Mucosa of rectum (tissue), 2 donors: ENCODE data around the gene RCSD1.

Experiments
- H3K27ac ChIP-seq, 2 donors: one replicate each; pipeline ENCODE4 v1.7.0; 2013; ENCODE audit warnings: inconsistent platforms in 2 of 2, low read depth in 2 of 2, low read length in 2 of 2
- H3K27me3 ChIP-seq, 2 donors: one replicate each; pipeline ENCODE4 v1.7.0; 2013; ENCODE audit warnings: low read length in 2 of 2; ENCODE audit not compliant: control insufficient read depth in 2 of 2, insufficient read depth in 2 of 2
- H3K36me3 ChIP-seq, 2 donors: one replicate each; pipeline ENCODE4 v1.7.0; 2013; ENCODE audit warnings: low read length in 2 of 2; ENCODE audit not compliant: control insufficient read depth in 2 of 2, insufficient read depth in 2 of 2
- H3K4me1 ChIP-seq, 2 donors: one replicate each; pipeline ENCODE4 v1.7.0; 2013; ENCODE audit warnings: low read length in 2 of 2, mild to moderate bottlenecking in 1 of 2; ENCODE audit not compliant: control insufficient read depth in 2 of 2, insufficient read depth in 2 of 2
- H3K4me3 ChIP-seq, 2 donors: one replicate each; pipeline ENCODE4 v1.7.0; 2013; ENCODE audit warnings: low read length in 2 of 2
- H3K9ac ChIP-seq, 2 donors: one replicate each; pipeline ENCODE4 v1.7.0; 2013; ENCODE audit warnings: low read length in 2 of 2, low read depth in 1 of 2, mild to moderate bottlenecking in 1 of 2
- H3K9me3 ChIP-seq, 2 donors: one replicate each; pipeline ENCODE4 v1.7.0; 2013; ENCODE audit warnings: low read length in 2 of 2; ENCODE audit not compliant: control insufficient read depth in 2 of 2
- donor health status: healthy.
- donor health status: Normal muscosa, but diverticular disease.

RCSD1 gene, protein sequence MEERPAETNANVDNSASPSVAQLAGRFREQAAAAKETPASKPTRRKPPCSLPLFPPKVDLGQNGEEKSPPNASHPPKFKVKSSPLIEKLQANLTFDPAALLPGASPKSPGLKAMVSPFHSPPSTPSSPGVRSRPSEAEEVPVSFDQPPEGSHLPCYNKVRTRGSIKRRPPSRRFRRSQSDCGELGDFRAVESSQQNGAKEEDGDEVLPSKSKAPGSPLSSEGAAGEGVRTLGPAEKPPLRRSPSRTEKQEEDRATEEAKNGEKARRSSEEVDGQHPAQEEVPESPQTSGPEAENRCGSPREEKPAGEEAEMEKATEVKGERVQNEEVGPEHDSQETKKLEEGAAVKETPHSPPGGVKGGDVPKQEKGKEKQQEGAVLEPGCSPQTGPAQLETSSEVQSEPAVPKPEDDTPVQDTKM

DNA sequence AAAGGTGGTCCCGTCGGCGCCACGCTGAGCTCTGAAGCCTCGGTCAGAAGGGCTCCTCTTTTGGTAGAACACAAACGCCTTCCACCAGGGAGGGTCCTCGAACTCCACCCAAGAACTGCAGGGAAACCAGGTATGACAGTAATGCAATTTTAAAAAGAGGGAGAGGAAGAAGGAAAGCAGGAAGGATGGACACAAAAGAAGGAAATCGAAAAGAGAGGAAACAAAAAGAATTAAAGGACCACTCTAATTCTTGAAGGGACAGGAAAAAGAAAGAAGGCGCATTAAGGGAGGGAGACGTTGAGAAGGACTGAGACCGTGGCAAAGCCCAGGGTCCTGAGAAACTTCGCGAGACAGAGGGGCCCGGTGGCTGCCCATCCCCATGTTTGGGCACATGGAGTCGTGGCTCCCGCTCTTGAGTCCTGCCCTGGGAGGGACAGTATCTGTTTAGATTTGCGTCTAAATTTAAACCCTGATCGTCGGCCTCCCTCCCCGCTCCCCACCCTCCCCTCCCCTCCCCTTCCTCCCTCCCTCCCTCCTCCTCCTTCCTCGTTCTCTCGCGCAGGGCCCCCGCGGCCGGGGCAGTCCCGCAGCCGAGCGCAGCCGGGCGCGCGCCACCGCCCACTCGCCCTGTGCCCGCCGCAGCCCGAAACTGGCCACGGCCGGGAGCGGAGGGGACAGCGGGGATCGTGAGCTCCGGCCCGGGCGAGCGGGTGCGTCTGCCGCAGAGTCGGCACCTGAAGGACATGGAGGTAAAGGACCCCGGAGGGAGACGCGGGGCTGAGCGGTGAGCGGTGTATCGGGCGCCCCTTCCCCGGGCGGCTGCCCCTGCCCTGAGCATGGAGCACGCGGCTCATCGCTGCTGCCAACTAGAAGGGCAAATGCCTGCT lies at the start of gene RCSD1:
Gene RCSD1, plus strand, starts transcription at position 552 of the 887 bp plus-strand sequence. Its CDS starts 192 bp downstream, at position 744.
- no peaks in the 10 kb centered on the region for H3K9me3 ChIP-seq
- H3K9ac ChIP-seq = peak within 1 kb of the TSS; percentile 81
- peaks cover 0 to 4% of the 10 kb centered on the region in 2 donors for H3K27me3 ChIP-seq
- H3K4me1 ChIP-seq = peaks cover 5 to 19% of the 10 kb centered on the region in 2 donors
- peak within 1 kb of the TSS; percentile 91 to 92 for H3K27ac ChIP-seq
- peak within 1 kb of the TSS; percentile 71 to 80 for H3K4me3 ChIP-seq
- no peaks in the 10 kb centered on the region for H3K36me3 ChIP-seq

DNA sequence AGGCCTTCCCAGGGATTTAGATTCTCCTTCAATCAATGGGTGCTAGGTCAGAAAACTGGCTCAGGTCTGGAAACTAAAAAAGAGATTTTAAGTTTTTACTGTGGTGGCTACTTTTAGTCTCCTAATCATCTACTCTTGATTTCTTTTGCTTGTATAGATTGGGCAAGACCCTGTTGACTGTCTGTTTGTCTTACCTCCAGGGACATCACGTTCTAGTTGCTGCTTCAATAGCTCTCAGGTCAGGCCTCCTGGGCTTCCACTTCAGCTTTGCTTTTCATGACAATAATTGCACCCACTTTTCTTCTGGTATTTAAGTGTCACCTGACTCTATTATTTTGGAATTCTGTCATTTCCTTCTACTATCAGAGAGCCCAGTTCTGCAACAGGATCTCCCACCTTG lies 48.0 kb upstream of the RCSD1 start:
- Histone ChIP-seq H3K27ac (no peak overlapping the region), H3K9me3 (no peaks in the 10 kb centered on the region), H3K27me3 (no peaks in the 10 kb centered on the region), H3K4me3 (no peak overlapping the region), H3K36me3 (no peaks in the 10 kb centered on the region), H3K4me1 (no peaks in the 10 kb centered on the region), H3K9ac (no peak overlapping the region)

DNA sequence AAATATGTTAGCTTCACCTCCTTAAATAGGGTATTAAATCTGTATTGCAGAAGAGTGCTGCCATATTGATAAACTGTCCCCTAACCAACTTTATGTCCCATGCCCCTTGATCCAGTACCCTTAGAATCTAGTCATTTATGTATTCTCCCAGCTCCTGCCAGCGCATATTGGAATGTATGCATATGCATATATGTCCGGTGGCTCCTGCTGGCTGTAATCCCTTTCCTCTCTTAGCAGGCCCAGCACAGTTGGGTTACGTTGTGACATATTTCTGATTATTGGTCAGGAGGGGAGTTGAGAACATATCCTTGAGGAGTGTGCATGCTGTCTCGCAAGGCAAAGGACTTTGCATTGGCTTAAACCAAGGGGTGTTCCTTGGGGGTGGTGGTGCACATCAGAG lies 47.3 kb upstream of the RCSD1 start:
- no peaks in the 10 kb centered on the region for H3K36me3 ChIP-seq
- no peaks in the 10 kb centered on the region for H3K4me1 ChIP-seq
- no peak overlapping the region for H3K9ac ChIP-seq
- H3K27me3 ChIP-seq = no peaks in the 10 kb centered on the region
- no peaks in the 10 kb centered on the region for H3K9me3 ChIP-seq
- no peak overlapping the region for H3K4me3 ChIP-seq
- no peak overlapping the region for H3K27ac ChIP-seq

DNA sequence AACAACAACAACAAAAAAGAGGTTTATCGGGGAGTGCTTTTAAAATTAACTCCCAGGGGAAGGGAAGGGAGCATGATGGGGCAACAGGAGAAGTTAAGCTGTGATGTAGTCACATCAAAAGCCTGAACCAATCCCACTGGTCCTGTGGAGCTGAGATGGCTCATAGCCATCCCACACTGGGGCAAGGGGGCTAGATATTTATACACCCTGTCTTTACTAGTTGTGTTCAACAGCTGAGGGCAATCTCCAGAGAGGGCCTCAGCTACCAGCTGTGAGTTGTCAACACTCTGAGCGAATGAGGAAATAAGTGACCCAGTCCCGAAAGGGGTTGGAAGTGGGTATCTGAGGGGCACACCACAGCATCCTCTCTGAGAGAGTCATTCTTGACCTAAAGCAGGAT lies 45.5 kb upstream of the RCSD1 start:
- H3K36me3 ChIP-seq = no peaks in the 10 kb centered on the region
- H3K4me3 ChIP-seq = no peak overlapping the region
- H3K9me3 ChIP-seq = no peaks in the 10 kb centered on the region
- H3K9ac ChIP-seq = no peak overlapping the region
- no peaks in the 10 kb centered on the region for H3K27me3 ChIP-seq
- H3K27ac ChIP-seq = no peak overlapping the region
- no peaks in the 10 kb centered on the region for H3K4me1 ChIP-seq

DNA sequence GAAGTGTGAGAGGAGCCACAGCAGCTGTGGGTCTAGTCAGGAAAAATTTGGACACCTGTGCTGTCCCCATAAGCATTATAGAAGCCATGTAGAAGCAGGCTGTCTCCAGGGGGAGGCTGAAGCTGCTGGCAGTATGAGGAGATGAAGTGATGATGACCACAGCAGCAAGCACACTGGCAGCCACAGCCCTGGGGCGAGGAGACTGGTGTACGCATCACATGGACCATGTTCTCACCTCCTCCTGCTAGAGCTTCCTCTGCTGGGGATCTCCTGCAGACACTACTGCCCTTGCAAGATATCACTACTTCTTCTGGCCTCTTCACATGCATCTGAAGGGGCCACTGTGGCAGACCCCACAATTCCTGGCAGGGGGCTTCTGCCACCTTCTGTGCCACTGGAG lies 42.7 kb upstream of the RCSD1 start:
- no peaks in the 10 kb centered on the region for H3K4me1 ChIP-seq
- H3K27ac ChIP-seq = no peak overlapping the region
- H3K27me3 ChIP-seq = no peaks in the 10 kb centered on the region
- no peaks in the 10 kb centered on the region for H3K9me3 ChIP-seq
- no peak overlapping the region for H3K9ac ChIP-seq
- no peak overlapping the region for H3K4me3 ChIP-seq
- H3K36me3 ChIP-seq = no peaks in the 10 kb centered on the region

DNA sequence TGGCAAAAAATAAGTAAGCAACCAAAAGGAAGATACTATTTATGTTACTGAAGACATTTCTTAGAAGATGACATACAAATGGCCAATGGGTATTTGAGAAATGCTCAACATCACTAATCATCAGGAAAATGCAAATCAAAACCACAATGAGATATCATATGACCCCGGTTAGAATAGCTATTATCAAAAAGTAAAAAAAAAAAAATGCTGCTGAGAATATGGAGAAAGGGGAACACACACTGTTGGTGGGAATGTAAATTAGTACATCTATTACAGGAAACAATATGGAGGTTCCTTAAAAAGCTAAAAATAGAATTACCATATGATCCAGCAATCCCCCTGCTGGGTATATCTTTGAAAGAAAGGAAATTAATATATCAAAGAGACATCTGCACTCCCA lies 42.2 kb upstream of the RCSD1 start:
- no peaks in the 10 kb centered on the region for H3K27me3 ChIP-seq
- no peaks in the 10 kb centered on the region for H3K36me3 ChIP-seq
- no peak overlapping the region for H3K27ac ChIP-seq
- H3K4me3 ChIP-seq = no peak overlapping the region
- H3K9me3 ChIP-seq = no peaks in the 10 kb centered on the region
- no peak overlapping the region for H3K9ac ChIP-seq
- no peaks in the 10 kb centered on the region for H3K4me1 ChIP-seq

DNA sequence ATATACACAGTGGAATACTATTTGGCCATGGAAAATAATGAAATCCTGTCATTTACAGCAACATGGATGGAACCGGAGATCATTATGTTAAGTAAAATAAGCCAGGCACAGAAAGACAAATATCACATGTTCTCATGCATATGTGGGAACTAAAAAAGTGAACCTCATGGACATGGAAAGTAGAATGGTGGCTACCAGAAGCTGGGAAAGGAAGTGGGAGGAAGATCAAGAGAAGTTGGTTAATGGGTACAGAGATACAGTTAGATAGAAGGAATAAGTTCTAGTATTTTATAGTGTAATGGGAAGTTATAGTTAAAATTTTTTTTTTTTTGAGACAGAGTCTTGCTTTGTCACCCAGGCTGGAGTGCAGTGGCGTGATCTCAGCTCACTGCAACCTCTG lies 41.7 kb upstream of the RCSD1 start:
- H3K9me3 ChIP-seq = no peaks in the 10 kb centered on the region
- no peaks in the 10 kb centered on the region for H3K36me3 ChIP-seq
- H3K9ac ChIP-seq = no peak overlapping the region
- no peaks in the 10 kb centered on the region for H3K27me3 ChIP-seq
- H3K27ac ChIP-seq = no peak overlapping the region
- H3K4me1 ChIP-seq = no peaks in the 10 kb centered on the region
- H3K4me3 ChIP-seq = no peak overlapping the region

DNA sequence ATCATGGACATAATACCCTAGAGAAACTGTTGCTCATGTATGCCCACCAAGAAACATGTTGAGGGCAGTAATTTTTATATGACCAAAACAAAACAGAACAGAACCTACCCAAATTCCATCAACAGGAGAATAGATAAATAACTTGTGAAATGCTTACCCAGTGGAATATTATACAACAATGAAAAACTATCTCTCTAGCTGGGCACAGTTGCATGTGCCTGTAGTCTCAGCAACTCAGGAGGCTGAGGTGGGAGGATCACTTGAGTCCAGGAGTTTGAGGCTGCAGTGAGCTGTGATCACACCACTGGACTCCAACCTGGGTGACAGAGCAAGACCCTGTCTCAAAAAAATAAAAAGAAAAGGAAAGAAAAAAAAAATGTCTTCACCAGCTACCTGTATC lies 37.6 kb upstream of the RCSD1 start:
- Histone ChIP-seq H3K4me3 (no peak overlapping the region), H3K36me3 (no peaks in the 10 kb centered on the region), H3K4me1 (no peaks in the 10 kb centered on the region), H3K9me3 (no peaks in the 10 kb centered on the region), H3K27me3 (no peaks in the 10 kb centered on the region), H3K9ac (no peak overlapping the region), H3K27ac (no peak overlapping the region)

DNA sequence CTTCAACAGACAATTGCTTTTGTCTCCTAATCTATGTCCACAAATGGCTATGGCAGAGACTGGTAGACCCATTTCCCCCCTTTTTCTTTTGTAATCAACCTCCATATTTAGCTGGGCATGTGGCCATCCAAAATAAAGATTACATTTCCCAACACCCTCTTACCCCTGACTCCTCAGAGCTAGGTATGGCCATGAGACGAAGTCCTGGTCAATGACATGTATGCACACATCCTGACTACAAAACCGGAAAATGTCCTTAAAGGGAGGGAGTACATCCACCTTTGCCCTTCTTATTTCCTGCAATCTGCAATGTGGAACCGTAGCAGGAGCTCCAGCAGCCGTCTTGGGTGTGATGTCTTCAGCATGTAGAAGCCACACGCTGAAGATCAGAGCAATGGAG lies 36.2 kb upstream of the RCSD1 start:
- Histone ChIP-seq H3K27ac (no peak overlapping the region), H3K4me3 (no peak overlapping the region), H3K4me1 (no peaks in the 10 kb centered on the region), H3K27me3 (no peaks in the 10 kb centered on the region), H3K36me3 (no peaks in the 10 kb centered on the region), H3K9ac (no peak overlapping the region), H3K9me3 (no peaks in the 10 kb centered on the region)

DNA sequence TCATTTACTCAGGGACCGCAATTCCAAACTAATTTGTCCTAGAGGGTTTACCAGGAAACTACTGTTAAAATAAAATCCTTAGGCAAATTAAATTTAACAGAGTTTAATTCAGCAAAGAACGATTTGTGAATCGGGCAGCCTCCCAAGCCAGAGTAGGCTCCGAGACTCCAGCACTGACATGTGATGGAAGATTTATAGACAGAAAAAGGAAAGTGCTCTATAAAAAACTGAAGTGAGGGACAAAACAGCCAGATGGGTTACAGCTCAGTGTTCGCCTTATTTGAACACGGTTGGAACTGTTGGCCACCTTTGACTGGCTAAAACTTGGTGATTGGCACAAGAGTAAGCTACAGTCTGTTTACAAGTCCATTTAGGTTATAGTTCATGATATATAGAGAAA lies 35.2 kb upstream of the RCSD1 start:
- H3K36me3 ChIP-seq = no peaks in the 10 kb centered on the region
- no peak overlapping the region for H3K9ac ChIP-seq
- no peak overlapping the region for H3K27ac ChIP-seq
- H3K4me3 ChIP-seq = no peak overlapping the region
- H3K4me1 ChIP-seq = peaks cover 0 to 2% of the 10 kb centered on the region in 2 donors
- H3K9me3 ChIP-seq = no peaks in the 10 kb centered on the region
- no peaks in the 10 kb centered on the region for H3K27me3 ChIP-seq
